Regular cardiac myocyte (primary cell): ENCODE results near the gene PRR14. TPM values are rescaled to one million over a fixed set of nuclear protein-coding genes. Genes with fewer than 3 reads are reported as not detected.

ENCODE experiments used
- total RNA-seq: library from RNA; depleted of rRNA; stranded (reverse); fragments of >200 nt; gene quantifications from 2 replicates; pipeline ENCODE4 v1.2.3, GENCODE V29; 2014

Gene PRR14
- total RNA-seq, result 4.4 and 5.9 TPM in 2 replicates

GRCh38 chr16:30650369-30651123 lies at the start of gene PRR14:
PRR14 (plus strand) TSS chr16:30650960; CDS start chr16:30651646, 686 bp downstream.

GRCh38 chr16:30609926-30610839 lies 40.6 kb upstream of the PRR14 start, which contains the start of gene ZNF689:
ZNF689 (minus strand) TSS chr16:30610389; CDS start chr16:30610041, 348 bp downstream.

GRCh38 chr16:30657866-30658730 lies 7.3 kb downstream of the PRR14 start, which contains the start of gene FBRS:
FBRS (plus strand) TSS chr16:30658431; CDS start chr16:30659519, 1,088 bp downstream.

GRCh38 chr16:30698816-30699614 lies 48.3 kb downstream of the PRR14 start, which contains the start of gene SRCAP:
SRCAP (plus strand) TSS chr16:30699171; CDS start chr16:30700825, 1,654 bp downstream.

Other genes starting within 250 kb of the PRR14 start
- 12.7 and 21.1 TPM in 2 replicates for gene ZNF771, start 243.4 kb upstream of the PRR14 start, total RNA-seq
- 10.4 and 38.0 TPM in 2 replicates for gene DCTPP1, start 220.9 kb upstream of the PRR14 start, total RNA-seq
- gene SEPHS2, start 205.1 kb upstream of the PRR14 start, total RNA-seq, result 6.5 and 28.4 TPM in 2 replicates
- gene ITGAL, start 178.2 kb upstream of the PRR14 start, total RNA-seq, result not detected in 2 replicates
- 18.0 and 19.4 TPM in 2 replicates for gene ZNF768, start 124.4 kb upstream of the PRR14 start, total RNA-seq
- 8.6 and 10.4 TPM in 2 replicates for gene ZNF747, start 116.1 kb upstream of the PRR14 start, total RNA-seq
- 4.2 and 4.4 TPM in 2 replicates for gene ZNF764, start 92.6 kb upstream of the PRR14 start, total RNA-seq
- 5.6 and 12.7 TPM in 2 replicates for gene ZNF688, start 79.2 kb upstream of the PRR14 start, total RNA-seq
- gene ZNF785, start 65.3 kb upstream of the PRR14 start, total RNA-seq, result 7.3 and 8.1 TPM in 2 replicates
- gene ZNF689, start 40.6 kb upstream of the PRR14 start, total RNA-seq, result 2.3 and 5.2 TPM in 2 replicates
- gene FBRS, start 7.5 kb downstream of the PRR14 start, total RNA-seq, result 12.1 and 22.0 TPM in 2 replicates
- 19.2 and 24.0 TPM in 2 replicates for gene SRCAP, start 48.2 kb downstream of the PRR14 start, total RNA-seq
- gene PHKG2, start 97.5 kb downstream of the PRR14 start, total RNA-seq, result 14.9 and 18.2 TPM in 2 replicates
- gene CFAP119, start 111.1 kb downstream of the PRR14 start, total RNA-seq, result 1.4 and 2.7 TPM in 2 replicates
- 69.9 and 93.6 TPM in 2 replicates for gene RNF40, start 111.4 kb downstream of the PRR14 start, total RNA-seq
- gene ZNF629, start 136.2 kb downstream of the PRR14 start, total RNA-seq, result 5.4 and 6.7 TPM in 2 replicates
- 28.5 and 51.0 TPM in 2 replicates for gene BCL7C, start 243.1 kb downstream of the PRR14 start, total RNA-seq
- gene CTF1, start 245.7 kb downstream of the PRR14 start, total RNA-seq, result 1.2 and 1.7 TPM in 2 replicates